D721Med (cell line): Measurements from ENCODE around the gene PPARA.
"Not testable (repeated sequence)": the region's sequence is repeated elsewhere in the genome, so short reads cannot be mapped to it uniquely, and the experiment has no call there.

Experiments
- DNase-seq: peaks from one replicate; pipeline ENCODE4 v3.0.0; 2011; ENCODE audit warnings: low spot score; ENCODE audit not compliant: insufficient read length
- FAIRE-seq: peaks from 2 replicates; lab custom pipeline; 2011; peaks lifted over from hg19 to GRCh38; lab: Jason Lieb, UNC
- TF ChIP-seq, protein P1 (sequence below): IDR thresholded peaks from 2 replicates; pipeline ENCODE4 v1.5.1; 2012; ENCODE audit warnings: mild to moderate bottlenecking, control low read depth; ENCODE audit not compliant: insufficient read depth; ENCODE audit errors: missing control alignments

Gene PPARA

DNA sequence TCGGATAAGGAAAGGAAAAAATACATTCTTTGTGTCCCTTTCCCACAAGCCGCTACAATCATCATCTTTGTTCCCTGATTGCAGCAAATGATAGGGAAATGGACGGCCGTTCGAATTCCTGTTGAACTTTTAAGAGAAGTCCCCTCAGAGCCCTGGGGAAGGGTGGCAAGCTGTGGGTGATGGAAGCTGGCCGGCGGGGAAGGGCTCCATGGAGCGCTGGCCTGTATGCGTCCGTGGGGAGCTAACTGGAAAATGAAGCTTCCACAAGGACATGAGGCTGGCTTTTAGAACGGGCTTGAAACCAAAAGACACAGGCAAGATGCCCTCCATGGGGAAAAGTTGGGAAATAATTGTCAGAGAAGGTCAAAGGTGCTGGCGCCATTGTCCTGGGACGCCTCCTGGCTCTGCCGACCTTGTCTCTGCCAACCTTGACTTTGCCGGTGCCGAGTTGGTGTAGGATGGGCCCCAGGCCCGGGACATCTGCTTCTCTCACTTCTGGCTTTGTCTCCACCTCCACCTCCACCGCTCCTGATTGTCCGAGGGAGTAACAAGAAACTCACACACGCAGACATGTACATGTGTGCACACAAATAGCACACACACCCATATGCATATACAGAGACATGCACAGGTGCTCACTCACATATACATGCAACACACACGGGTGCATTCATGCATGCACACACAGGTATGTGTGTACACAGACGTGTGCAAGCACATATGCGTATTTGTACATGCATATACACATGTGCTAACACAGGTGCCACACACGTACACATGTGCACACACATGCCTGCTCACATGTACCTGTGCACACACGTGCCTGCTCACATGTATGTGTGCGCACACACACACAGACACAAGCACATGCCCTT, 14.5 kb upstream of the PPARA start:
- DNase-seq (no peak), FAIRE-seq (no peak)
- TF ChIP-seq, protein P1, sequence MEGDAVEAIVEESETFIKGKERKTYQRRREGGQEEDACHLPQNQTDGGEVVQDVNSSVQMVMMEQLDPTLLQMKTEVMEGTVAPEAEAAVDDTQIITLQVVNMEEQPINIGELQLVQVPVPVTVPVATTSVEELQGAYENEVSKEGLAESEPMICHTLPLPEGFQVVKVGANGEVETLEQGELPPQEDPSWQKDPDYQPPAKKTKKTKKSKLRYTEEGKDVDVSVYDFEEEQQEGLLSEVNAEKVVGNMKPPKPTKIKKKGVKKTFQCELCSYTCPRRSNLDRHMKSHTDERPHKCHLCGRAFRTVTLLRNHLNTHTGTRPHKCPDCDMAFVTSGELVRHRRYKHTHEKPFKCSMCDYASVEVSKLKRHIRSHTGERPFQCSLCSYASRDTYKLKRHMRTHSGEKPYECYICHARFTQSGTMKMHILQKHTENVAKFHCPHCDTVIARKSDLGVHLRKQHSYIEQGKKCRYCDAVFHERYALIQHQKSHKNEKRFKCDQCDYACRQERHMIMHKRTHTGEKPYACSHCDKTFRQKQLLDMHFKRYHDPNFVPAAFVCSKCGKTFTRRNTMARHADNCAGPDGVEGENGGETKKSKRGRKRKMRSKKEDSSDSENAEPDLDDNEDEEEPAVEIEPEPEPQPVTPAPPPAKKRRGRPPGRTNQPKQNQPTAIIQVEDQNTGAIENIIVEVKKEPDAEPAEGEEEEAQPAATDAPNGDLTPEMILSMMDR: no peak

DNA sequence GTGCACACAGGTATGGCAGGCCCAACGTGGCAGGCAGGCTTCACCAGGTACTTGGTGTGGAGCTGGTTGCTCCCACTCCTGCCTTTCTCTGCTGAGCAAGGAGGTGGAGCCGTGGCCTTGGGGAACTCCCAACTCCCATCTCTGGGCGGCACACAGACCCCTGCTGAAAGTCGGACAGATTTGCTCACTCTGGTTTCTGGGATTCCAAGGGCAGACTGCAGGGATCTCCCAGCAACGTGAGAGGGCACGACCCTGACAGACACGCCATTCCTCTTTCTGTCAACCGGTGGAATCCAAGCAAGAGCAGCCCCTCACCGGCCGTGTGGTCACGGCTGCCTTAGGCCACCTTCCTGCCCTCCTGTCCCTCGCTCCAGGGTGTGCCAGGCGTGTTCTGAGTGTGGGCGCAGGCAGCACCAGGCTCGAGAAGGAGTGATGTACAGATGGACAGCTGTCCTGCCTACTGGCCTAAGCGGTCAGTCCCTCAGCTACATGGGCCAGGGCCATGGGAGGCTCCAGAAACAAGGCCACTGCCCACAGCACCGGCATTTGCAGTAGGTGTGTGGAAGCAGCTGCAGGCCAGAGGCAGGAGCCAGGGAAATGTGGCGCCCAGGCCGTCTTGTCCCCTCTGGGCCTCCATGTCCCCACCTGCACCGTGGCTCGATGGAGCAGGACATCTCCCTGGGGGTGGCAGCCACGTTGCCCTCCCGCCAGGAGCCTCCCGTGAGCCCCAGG, 13.7 kb upstream of the PPARA start:
- TF ChIP-seq, protein P1: no peak
- no peak for FAIRE-seq
- DNase-seq: no peak

DNA sequence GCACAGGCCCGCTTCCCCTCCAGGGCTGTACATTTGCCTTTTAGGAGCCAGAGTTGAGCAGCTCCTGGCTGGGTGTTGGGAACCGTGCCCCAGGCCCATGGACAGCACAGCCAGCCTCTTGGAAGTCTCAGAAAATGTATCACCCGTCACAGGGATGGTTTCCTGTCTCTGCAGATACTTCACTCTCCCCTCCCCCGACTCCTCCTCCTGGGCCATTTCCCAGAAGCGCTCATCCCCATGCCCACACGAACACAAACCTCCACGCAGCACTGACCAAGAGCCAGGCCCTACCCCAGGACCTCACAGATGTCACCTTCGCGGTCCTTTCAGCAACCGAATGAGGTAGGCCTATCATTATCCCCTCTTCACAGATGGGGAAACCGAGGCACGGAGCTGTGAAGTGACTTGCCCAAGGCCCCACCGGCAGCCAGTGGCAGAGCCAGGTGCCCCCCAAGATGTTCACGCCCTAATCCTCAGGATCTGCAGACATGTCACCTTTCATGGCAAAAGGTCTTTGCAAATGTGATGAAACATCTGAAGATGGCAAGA, 13.0 kb upstream of the PPARA start:
- TF ChIP-seq, protein P1: no peak
- DNase-seq (no peak), FAIRE-seq (no peak)

DNA sequence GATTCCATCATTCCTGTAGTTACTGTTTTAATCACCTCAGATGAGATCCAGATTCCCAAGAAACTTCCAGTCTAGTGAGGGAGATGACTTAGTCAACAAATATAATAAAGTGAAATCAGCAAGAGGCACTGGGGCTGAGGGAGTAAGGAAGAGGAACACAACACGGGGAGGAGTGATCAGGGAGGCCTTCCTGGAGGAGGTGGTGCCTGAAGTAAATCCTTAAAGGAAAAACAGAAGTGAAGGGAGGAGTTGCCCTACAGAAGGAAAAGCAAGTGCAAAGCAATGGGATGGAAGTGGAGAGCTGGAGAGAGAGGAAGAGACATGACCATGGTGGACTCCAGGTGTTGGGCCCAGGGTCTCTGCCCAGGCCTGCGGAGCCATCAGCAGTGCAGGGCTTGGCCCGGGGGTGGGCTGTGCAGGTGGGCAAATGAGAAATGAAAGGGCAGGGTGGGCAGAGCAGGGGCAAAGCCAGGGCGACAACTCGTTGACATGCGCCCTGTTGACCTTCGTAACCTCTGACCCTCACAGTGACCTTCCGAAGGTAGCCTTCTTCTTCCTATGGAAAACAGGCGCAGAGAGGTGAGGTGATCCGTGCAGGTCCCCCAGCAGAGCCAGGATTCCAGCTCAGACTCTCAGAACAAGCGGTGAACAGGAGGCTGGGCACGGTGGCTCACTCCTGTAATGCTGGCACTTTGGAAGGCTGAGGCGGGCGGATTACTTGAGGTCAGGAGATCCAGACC, 12.1 kb upstream of the PPARA start:
- TF ChIP-seq, protein P1: no peak
- FAIRE-seq (no peak), DNase-seq (no peak)

DNA sequence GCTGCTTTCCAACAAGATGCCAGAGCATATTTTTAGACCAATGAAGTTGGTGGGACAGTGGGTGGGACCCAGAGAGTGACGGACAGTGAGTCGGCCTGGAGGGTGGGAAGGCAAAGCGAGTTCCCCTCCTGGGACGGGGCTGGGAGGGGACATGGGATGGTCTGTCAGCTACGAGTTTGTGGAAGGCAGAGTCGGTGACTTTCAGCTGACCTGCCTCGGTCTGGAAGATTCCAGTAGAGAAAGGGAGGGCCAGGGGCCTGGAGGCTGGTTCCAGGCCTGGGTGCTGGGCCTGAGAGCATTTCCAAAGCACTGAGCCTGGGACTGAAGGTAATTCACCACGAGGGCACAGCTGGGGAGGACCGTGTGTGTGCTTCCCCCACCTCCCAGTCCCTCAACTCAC, 10.9 kb upstream of the PPARA start:
- not testable (repeated sequence) for DNase-seq, FAIRE-seq

DNA sequence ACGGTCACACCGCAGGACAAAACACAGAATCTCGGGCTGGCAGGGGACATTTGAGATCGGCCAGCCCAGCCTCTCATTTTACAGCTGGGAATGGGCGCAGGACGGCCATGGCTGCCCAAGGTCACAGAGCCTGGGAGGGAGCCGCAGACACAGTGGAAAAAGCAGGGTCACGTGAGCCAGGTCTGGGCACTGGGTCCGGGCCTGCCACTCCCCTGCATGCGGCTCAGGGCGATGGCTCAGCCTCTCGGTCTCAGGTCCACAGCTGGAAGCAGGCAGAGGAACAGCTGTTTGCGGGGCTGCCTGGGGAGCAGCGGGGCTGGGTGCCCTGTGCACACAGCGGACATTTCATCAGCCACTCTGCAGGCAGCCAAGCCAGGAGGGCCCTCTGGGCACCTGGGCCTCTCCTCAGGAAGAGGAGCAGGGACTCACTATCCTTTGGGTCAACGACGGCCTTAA, 10.4 kb upstream of the PPARA start:
- TF ChIP-seq, protein P1: no peak
- FAIRE-seq (no peak), DNase-seq (no peak)
